ENCODE results near the gene CD248.
"Not testable (repeated sequence)": the region's sequence is repeated elsewhere in the genome, so short reads cannot be mapped to it uniquely, and the experiment has no call there.

The CD248 gene

GRCh38 chr11:66316849-66317251, at the start of gene CD248:
Gene CD248, minus strand, starts transcription at chr11:66317044. Its CDS starts 17 bp downstream, at chr11:66317027.
- no peak for FAIRE-seq

- no peak for FAIRE-seq
These were observed 49.1 kb upstream of the CD248 start for GRCh38 chr11:66365711-66366619.

- FAIRE-seq, result no peak
These were observed 48.3 kb upstream of the CD248 start for GRCh38 chr11:66365166-66365565.

- no peak for FAIRE-seq
These were observed 47.1 kb upstream of the CD248 start for GRCh38 chr11:66363805-66364535.

- FAIRE-seq, result no peak
These were observed 46.4 kb upstream of the CD248 start for GRCh38 chr11:66363187-66363601.

- no peak for FAIRE-seq
These were observed 45.8 kb upstream of the CD248 start for GRCh38 chr11:66362481-66363147.

- FAIRE-seq, result no peak
These were observed 44.7 kb upstream of the CD248 start for GRCh38 chr11:66361502-66361941.

- FAIRE-seq, result no peak
These were observed 43.7 kb upstream of the CD248 start for GRCh38 chr11:66360406-66361073.

GRCh38 chr11:66359662-66360087, 42.8 kb upstream of the CD248 start:
- FAIRE-seq, result no peak

- not testable (repeated sequence) for FAIRE-seq
These were observed 33.9 kb upstream of the CD248 start for GRCh38 chr11:66350560-66351235.

GRCh38 chr11:66349084-66349386, 32.2 kb upstream of the CD248 start:
- FAIRE-seq, result no peak

- FAIRE-seq, result no peak
These were observed 30.8 kb upstream of the CD248 start, which contains the start of gene B4GAT1 for GRCh38 chr11:66347425-66348276. Gene B4GAT1, minus strand, starts transcription at chr11:66347629. Its CDS starts 84 bp downstream, at chr11:66347545.

- no peak for FAIRE-seq
These were observed 29.9 kb upstream of the CD248 start for GRCh38 chr11:66346476-66347424.

- FAIRE-seq, result no peak
These were observed 28.4 kb upstream of the CD248 start for GRCh38 chr11:66345316-66345649.

- FAIRE-seq, result no peak
These were observed 27.9 kb upstream of the CD248 start, which contains the start of gene BRMS1 for GRCh38 chr11:66344550-66345315. Gene BRMS1, minus strand, starts transcription at chr11:66345104. Its CDS starts 2,870 bp downstream, at chr11:66342234.

GRCh38 chr11:66343176-66343575, 26.3 kb upstream of the CD248 start:
- FAIRE-seq, result no peak

- FAIRE-seq, result no peak
These were observed 24.8 kb upstream of the CD248 start for GRCh38 chr11:66341502-66342126.
